NCI-H2196 (cell line): ENCODE measurements around the gene GUCD1.
"Not testable (repeated sequence)": the region's sequence is repeated elsewhere in the genome, so short reads cannot be mapped to it uniquely, and the experiment has no call there.

ENCODE experiments used
- DNase-seq: peaks from one replicate; lab custom pipeline; 2025; ENCODE audit not compliant: unreplicated experiment; lab: John Stamatoyannopoulos, UW

Gene GUCD1

GRCh38 chr22:24530968-24531367, 24.0 kb downstream of the GUCD1 start:
- not testable (repeated sequence) for DNase-seq

GRCh38 chr22:24529898-24530297, 25.0 kb downstream of the GUCD1 start:
- no peak for DNase-seq

- no peak for DNase-seq
Measured at GRCh38 chr22:24526191-24526590, 28.7 kb downstream of the GUCD1 start.

GRCh38 chr22:24525416-24526037, 29.4 kb downstream of the GUCD1 start:
- DNase-seq = peak; percentile 71

- DNase-seq = no peak
Measured at GRCh38 chr22:24523873-24524272, 31.1 kb downstream of the GUCD1 start.

- peak; percentile 73 for DNase-seq
Measured at GRCh38 chr22:24521791-24522245, 33.1 kb downstream of the GUCD1 start.

- no peak for DNase-seq
Measured at GRCh38 chr22:24519496-24519895, 35.4 kb downstream of the GUCD1 start.

GRCh38 chr22:24518771-24519485, 36.0 kb downstream of the GUCD1 start:
- DNase-seq = no peak

GRCh38 chr22:24518228-24518627, 36.7 kb downstream of the GUCD1 start:
- DNase-seq = no peak

- DNase-seq = no peak
Measured at GRCh38 chr22:24517446-24517845, 37.5 kb downstream of the GUCD1 start.

- no peak for DNase-seq
Measured at GRCh38 chr22:24516301-24516737, 38.6 kb downstream of the GUCD1 start.

GRCh38 chr22:24515027-24515338, 40.0 kb downstream of the GUCD1 start:
- no peak for DNase-seq

GRCh38 chr22:24514241-24515026, 40.5 kb downstream of the GUCD1 start:
- no peak for DNase-seq

GRCh38 chr22:24513378-24514240, 41.3 kb downstream of the GUCD1 start:
- DNase-seq = no peak

- DNase-seq = no peak
Measured at GRCh38 chr22:24512043-24512442, 42.9 kb downstream of the GUCD1 start.

- DNase-seq = no peak
Measured at GRCh38 chr22:24510637-24511625, 44.0 kb downstream of the GUCD1 start.

- DNase-seq = no peak
Measured at GRCh38 chr22:24507716-24508115, 47.2 kb downstream of the GUCD1 start.

GRCh38 chr22:24506802-24507438, 48.0 kb downstream of the GUCD1 start:
- peak; percentile 22 for DNase-seq

GRCh38 chr22:24504956-24505736, 49.8 kb downstream of the GUCD1 start:
- no peak for DNase-seq
